Breast epithelium (tissue), 3 donors: ENCODE results near the gene AVPI1.

Source experiments
- CTCF ChIP-seq, 3 donors: fragments of 450-650 bp; IDR thresholded peaks; one replicate each; pipeline ENCODE4 v1.5.1; 2016 to 2017; ENCODE audit warnings: antibody characterized with exemption in 3 of 3, mild to moderate bottlenecking in 3 of 3, moderate library complexity in 3 of 3
- POLR2AphosphoS5 ChIP-seq, 3 donors: sonication (generic); formaldehyde crosslinking; IDR thresholded peaks; one replicate each; pipeline ENCODE4 v1.6.1; 2017; ENCODE audit warnings: antibody characterized with exemption in 3 of 3

GRCh38 chr10:97682042-97682441, 5.0 kb downstream of the AVPI1 start:
- no peak for TF ChIP-seq CTCF (IDR thresholded peaks at IDR 0.05)
- no peak for TF ChIP-seq POLR2AphosphoS5 (IDR thresholded peaks at IDR 0.05)
